Caco-2 (cell line): ENCODE measurements around the gene NAT9. TPM values are rescaled to one million over a fixed set of nuclear protein-coding genes. Genes with fewer than 3 reads are reported as not detected.
A peak's percentile ranks its signal among the peaks of the same experiment; 100 is the strongest.

ENCODE experiments used
- BruUV-seq: library from RNA; stranded (reverse); fragments of 400-500 nt; replicated peaks from 2 replicates; lab custom pipeline; 2021; lab: Mats Ljungman, UMichigan
- CTCF ChIA-PET: fragments of 300-600 bp; sonication (Branson Sonifier 250); formaldehyde crosslinking; loops from one replicate; lab custom pipeline; 2022; ENCODE audit warnings: antibody characterized with exemption; lab: Charles Lee
- POLR2A ChIA-PET: fragments of 300-600 bp; sonication (Branson Sonifier 250); formaldehyde crosslinking; loops from one replicate; lab custom pipeline; 2022; ENCODE audit warnings: antibody characterized with exemption; lab: Charles Lee
- DNase-seq, 2 experiments: peaks; one replicate each; pipeline versions ENCODE4 v3.0.0 to v3.0.0-alpha.2; 2020 to 2022
- H3K27me3 ChIP-seq: replicated peaks from 2 replicates; pipeline ENCODE4 v1.6.0; 2011; ENCODE audit warnings: low read length; ENCODE audit not compliant: control insufficient read depth, insufficient read depth
- H3K36me3 ChIP-seq: 2 replicates; pipeline ENCODE4 v1.5.1; 2011; ENCODE audit warnings: low read length; ENCODE audit not compliant: control insufficient read depth, insufficient read depth
- H3K4me1 ChIP-seq: fragments of 250-450 bp; sonication (Bioruptor Pico); 2 replicates; pipeline ENCODE4 v1.5.1; 2020; ENCODE audit warnings: mild to moderate bottlenecking
- H3K4me3 ChIP-seq: 2 replicates; pipeline ENCODE4 v1.5.1; 2011; ENCODE audit warnings: low read depth, mild to moderate bottlenecking, control low read depth, low read length
- H3K9me3 ChIP-seq: fragments of 250-450 bp; sonication (Bioruptor Pico); 2 replicates; pipeline ENCODE4 v1.5.1; 2020; ENCODE audit warnings: mild to moderate bottlenecking, moderate library complexity
- H3K27ac Mint-ChIP-seq: one replicate; pipeline ENCODE4 v1.8.0; 2022; ENCODE audit warnings: mixed read lengths; ENCODE audit not compliant: unreplicated experiment
- H3K27me3 Mint-ChIP-seq: one replicate; pipeline ENCODE4 v1.8.0; 2022; ENCODE audit warnings: mixed read lengths; ENCODE audit not compliant: insufficient read depth, unreplicated experiment
- H3K36me3 Mint-ChIP-seq: one replicate; pipeline ENCODE4 v1.8.0; 2022; ENCODE audit warnings: mild to moderate bottlenecking, mixed read lengths; ENCODE audit not compliant: insufficient read depth, unreplicated experiment
- H3K4me1 Mint-ChIP-seq: one replicate; pipeline ENCODE4 v1.8.0; 2022; ENCODE audit warnings: low read depth, mixed read lengths; ENCODE audit not compliant: unreplicated experiment
- H3K4me3 Mint-ChIP-seq: one replicate; pipeline ENCODE4 v1.8.0; 2022; ENCODE audit warnings: mild to moderate bottlenecking, moderate library complexity, mixed read lengths; ENCODE audit not compliant: unreplicated experiment
- H3K9me3 Mint-ChIP-seq: one replicate; pipeline ENCODE4 v1.8.0; 2022; ENCODE audit warnings: mixed read lengths; ENCODE audit not compliant: unreplicated experiment
- intact Hi-C: fragments of 100-400 bp; cut with micrococcal nuclease; formaldehyde crosslinking; loops from one replicate; pipeline ENCODE4 v1.10.0; 2022; ENCODE audit not compliant: unreplicated experiment
- total RNA-seq: library from RNA; stranded (reverse); gene quantifications from 2 replicates; pipeline ENCODE4 v1.2.3, GENCODE V29; 2022
- TF ChIP-seq, protein P1 (sequence below), 2 experiments: fragments of 200-600 bp in 1 of 2; IDR thresholded peaks; 1 replicate in 1 of 2; 2 replicates in 1 of 2; pipeline versions ENCODE4 v1.5.1 to v1.8.0; 2011 to 2022; ENCODE audit warnings: antibody characterized with exemption in 1 of 2, control low read depth in 1 of 2, inconsistent platforms in 1 of 2, low read depth in 1 of 2, low read length in 1 of 2, mild to moderate bottlenecking in 1 of 2, moderate library complexity in 1 of 2; ENCODE audit not compliant: insufficient read depth in 1 of 2, severe bottlenecking in 1 of 2, unreplicated experiment in 1 of 2

The NAT9 gene
- total RNA-seq, 1 experiment from 2014 or later, result 84.5 TPM

DNA sequence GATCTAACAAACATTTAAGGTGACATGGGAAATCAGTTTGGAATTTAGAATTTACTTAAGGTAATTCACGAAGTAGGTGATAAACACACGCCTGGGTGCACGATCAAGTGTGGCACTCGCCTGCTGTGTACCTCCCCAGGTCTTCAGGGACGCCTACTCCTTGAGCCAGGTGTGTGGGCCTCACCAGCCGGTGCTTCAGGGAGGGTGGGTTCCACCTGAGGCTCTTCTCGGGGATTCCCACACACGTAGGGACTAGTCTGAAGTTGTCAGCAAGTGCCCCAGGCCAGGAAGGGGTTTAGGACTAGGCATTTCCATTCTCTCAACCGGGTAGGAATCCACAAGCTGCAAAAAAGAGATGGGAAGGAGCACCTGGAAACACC lies 9.8 kb upstream of the NAT9 start:
- Mint-ChIP-seq H3K4me1 (no peaks in the 10 kb centered on the region), H3K27me3 (no peaks in the 10 kb centered on the region), H3K9me3 (no peaks in the 10 kb centered on the region), H3K36me3 (peaks cover 35% of the 10 kb centered on the region), H3K4me3 (no peak overlapping the region), H3K27ac (no peak overlapping the region)
- TF ChIP-seq, protein P1, sequence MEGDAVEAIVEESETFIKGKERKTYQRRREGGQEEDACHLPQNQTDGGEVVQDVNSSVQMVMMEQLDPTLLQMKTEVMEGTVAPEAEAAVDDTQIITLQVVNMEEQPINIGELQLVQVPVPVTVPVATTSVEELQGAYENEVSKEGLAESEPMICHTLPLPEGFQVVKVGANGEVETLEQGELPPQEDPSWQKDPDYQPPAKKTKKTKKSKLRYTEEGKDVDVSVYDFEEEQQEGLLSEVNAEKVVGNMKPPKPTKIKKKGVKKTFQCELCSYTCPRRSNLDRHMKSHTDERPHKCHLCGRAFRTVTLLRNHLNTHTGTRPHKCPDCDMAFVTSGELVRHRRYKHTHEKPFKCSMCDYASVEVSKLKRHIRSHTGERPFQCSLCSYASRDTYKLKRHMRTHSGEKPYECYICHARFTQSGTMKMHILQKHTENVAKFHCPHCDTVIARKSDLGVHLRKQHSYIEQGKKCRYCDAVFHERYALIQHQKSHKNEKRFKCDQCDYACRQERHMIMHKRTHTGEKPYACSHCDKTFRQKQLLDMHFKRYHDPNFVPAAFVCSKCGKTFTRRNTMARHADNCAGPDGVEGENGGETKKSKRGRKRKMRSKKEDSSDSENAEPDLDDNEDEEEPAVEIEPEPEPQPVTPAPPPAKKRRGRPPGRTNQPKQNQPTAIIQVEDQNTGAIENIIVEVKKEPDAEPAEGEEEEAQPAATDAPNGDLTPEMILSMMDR (IDR thresholded peaks at IDR 0.05; ENCODE audit: insufficient read depth in 1 of 2, low read depth in 1 of 2, low read length in 1 of 2, severe bottlenecking in 1 of 2, unreplicated experiment in 1 of 2), result no peak
- no TSS peak for BruUV-seq
- DNase-seq, result no peak
- Histone ChIP-seq H3K4me3 (no peak overlapping the region), H3K27me3 (no peaks in the 10 kb centered on the region), H3K36me3 (no peaks in the 10 kb centered on the region; the same call in 1 of the 2 replicates), H3K4me1 (no peaks in the 10 kb centered on the region), H3K9me3 (no peaks in the 10 kb centered on the region)
- ChIA-PET POLR2A (no interaction called here), CTCF (interaction anchor here (0.9 to 1.4 kb wide), 4 partner anchors 10 to 48 kb away, joined by 3 to 8 read pairs (median 5); partner anchors contain the start of genes NAT9 and RAB37)
- intact Hi-C loops, result no loop called here

DNA sequence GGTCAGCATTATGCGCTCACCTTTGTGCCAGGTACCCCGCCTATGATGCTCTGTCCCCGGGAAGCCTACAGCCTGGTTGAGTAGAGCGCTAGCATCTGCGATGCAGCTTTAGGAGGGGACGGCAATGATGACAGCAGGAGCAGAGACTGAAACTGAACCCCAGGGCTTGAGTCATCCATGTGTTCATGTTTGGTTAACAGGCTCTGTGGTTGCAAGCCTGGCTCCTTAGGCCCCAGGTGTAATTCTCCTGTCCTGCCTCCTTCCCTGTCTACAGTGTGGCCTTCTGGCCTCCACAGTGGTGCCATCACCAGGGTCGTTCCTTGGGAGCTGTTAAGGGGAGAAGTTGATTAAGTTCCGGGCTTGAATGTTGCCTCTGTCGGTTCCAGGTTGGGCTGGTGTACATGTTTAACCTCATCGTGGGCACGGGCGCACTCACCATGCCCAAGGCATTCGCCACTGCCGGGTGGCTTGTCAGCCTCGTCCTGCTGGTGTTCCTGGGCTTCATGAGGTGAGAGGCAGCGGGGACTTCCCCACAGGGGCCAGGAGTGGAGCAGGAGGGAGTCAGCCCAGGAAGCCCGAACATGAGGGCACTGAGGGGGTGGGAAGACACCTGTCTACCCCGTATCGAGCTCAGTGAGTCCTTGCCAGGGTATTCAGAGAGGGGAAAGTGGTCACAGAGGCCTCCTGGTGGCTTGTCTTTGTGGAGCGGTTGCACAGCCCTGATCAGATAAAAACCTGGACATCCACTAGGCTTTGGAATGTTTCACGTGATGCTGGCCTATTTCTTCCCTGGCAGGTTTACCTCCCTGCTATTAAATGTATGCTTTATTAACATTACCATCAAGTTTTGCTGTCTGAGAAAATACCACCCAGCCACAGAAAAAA lies 9.2 kb upstream of the NAT9 start:
- Histone ChIP-seq H3K4me1 (no peaks in the 10 kb centered on the region), H3K9me3 (no peaks in the 10 kb centered on the region), H3K4me3 (no peak overlapping the region), H3K36me3 (no peaks in the 10 kb centered on the region; the same call in 1 of the 2 replicates), H3K27me3 (no peaks in the 10 kb centered on the region)
- CTCF ChIA-PET, result interaction anchor here (0.7 to 1.4 kb wide), 5 partner anchors 9 to 48 kb away, joined by 3 to 8 read pairs (median 4); partner anchors contain the start of genes NAT9 and RAB37
- DNase-seq, result no peak
- no peaks in the 10 kb centered on the region for H3K4me1 Mint-ChIP-seq
- H3K4me3 Mint-ChIP-seq, result no peak overlapping the region
- peaks cover 33% of the 10 kb centered on the region for H3K36me3 Mint-ChIP-seq
- H3K9me3 Mint-ChIP-seq, result no peaks in the 10 kb centered on the region
- POLR2A ChIA-PET, result interaction anchor here (0.6 kb wide), 1 partner anchor 44 kb away, joined by 6 read pairs; no protein-coding TSS in a partner anchor
- TF ChIP-seq, protein P1 (IDR thresholded peaks at IDR 0.05; ENCODE audit: insufficient read depth in 1 of 2, low read depth in 1 of 2, low read length in 1 of 2, severe bottlenecking in 1 of 2, unreplicated experiment in 1 of 2), result peak in 1 of 2 experiments; percentile 27
- no TSS peak for BruUV-seq
- no peak overlapping the region for H3K27ac Mint-ChIP-seq
- intact Hi-C loops, result no loop called here
- no peaks in the 10 kb centered on the region for H3K27me3 Mint-ChIP-seq

DNA sequence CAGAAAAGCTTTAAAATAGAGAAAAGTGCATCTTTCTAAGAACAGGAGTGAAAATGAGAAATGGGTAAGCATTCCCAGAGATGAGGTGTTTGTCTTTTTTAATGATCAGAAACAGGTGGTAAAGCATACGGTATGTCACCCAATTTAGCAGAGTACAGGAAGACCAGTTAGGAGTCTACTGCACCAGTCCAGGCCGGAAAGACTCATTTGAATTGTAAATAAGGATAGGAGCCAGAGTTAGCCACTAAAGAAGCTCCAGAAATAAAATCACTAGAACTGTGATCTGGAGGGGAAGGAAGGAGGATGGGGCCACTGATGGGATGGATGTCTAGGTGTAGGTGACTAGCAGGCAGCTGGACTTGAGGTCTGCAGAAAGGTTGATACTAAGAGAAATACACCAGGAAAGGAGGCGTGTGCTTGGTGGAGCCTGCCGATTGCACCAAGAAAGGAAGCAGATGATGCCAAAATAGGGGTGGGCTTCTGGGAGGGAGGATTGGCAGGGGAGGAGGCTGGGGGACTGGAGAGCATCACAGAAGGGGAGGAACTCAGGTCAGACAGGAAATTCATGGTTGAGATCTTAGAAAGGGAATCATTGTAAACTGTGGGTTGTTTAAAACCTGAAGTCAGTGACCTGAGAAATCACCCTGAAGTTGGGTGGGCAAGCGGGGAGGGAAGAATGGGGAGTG lies 8.1 kb upstream of the NAT9 start:
- TF ChIP-seq, protein P1 (IDR thresholded peaks at IDR 0.05; ENCODE audit: insufficient read depth in 1 of 2, low read depth in 1 of 2, low read length in 1 of 2, severe bottlenecking in 1 of 2, unreplicated experiment in 1 of 2), result no peak
- Histone ChIP-seq H3K4me1 (no peaks in the 10 kb centered on the region), H3K36me3 (no peaks in the 10 kb centered on the region; the same call in 1 of the 2 replicates), H3K4me3 (no peak overlapping the region), H3K27me3 (no peaks in the 10 kb centered on the region), H3K9me3 (no peaks in the 10 kb centered on the region)
- CTCF ChIA-PET, result interaction anchor here (0.9 kb wide), 1 partner anchor 13 kb away, joined by 4 read pairs; no protein-coding TSS in a partner anchor
- Mint-ChIP-seq H3K36me3 (peaks cover 32% of the 10 kb centered on the region), H3K27me3 (no peaks in the 10 kb centered on the region), H3K9me3 (no peaks in the 10 kb centered on the region), H3K4me3 (no peak overlapping the region), H3K27ac (no peak overlapping the region), H3K4me1 (no peaks in the 10 kb centered on the region)
- POLR2A ChIA-PET, result no interaction called here
- no peak for DNase-seq
- intact Hi-C loops, result no loop called here
- BruUV-seq, result no TSS peak
